ENCODE measurements around the gene PCAT7. TPM values are rescaled to one million over a fixed set of nuclear protein-coding genes. Genes with fewer than 3 reads are reported as not detected.
"Not testable (repeated sequence)": the region's sequence is repeated elsewhere in the genome, so short reads cannot be mapped to it uniquely, and the experiment has no call there.

PCAT7 gene
- total RNA-seq, 4 donors from 2014 or later, result 0.34 TPM; not detected in 3

- intact Hi-C loops (cut with DNase I; ENCODE audit: low total_unique reads), result no loop called here
- H3K4me3 ChIP-seq (ENCODE audit: low read depth, poor library complexity, severe bottlenecking), result no peak overlapping the region
- TF ChIP-seq, protein P1, sequence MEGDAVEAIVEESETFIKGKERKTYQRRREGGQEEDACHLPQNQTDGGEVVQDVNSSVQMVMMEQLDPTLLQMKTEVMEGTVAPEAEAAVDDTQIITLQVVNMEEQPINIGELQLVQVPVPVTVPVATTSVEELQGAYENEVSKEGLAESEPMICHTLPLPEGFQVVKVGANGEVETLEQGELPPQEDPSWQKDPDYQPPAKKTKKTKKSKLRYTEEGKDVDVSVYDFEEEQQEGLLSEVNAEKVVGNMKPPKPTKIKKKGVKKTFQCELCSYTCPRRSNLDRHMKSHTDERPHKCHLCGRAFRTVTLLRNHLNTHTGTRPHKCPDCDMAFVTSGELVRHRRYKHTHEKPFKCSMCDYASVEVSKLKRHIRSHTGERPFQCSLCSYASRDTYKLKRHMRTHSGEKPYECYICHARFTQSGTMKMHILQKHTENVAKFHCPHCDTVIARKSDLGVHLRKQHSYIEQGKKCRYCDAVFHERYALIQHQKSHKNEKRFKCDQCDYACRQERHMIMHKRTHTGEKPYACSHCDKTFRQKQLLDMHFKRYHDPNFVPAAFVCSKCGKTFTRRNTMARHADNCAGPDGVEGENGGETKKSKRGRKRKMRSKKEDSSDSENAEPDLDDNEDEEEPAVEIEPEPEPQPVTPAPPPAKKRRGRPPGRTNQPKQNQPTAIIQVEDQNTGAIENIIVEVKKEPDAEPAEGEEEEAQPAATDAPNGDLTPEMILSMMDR (IDR thresholded peaks at IDR 0.05), result no peak
- DNase-seq (ENCODE audit: low spot score in 2 of 2), result no peak
- 88% methylated on average over 10 of the region's 10 CpGs for WGBS, 2 donors
Observed at GRCh38 chr9:94533601-94534000, 21.3 kb upstream of the PCAT7 start.

DNA sequence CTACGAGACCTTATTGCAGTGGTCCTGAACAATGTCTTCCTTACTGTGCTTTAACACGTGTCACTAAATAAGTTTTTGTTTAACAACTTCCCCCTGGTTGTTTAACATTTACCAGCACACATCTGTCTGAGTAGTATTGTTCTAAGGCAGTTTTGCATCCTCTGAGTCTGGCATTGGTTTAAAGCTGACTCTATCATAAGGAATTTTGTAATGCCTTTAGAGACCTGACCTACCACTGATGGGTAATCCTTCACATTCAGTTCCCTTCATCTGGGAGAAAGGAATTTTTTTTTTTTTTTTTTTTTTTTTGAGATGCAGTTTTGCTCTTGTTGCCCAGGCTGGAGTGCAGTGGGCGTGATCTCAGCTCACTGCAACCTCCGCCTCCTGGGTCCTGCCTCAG, 20.0 kb upstream of the PCAT7 start:
- WGBS, 2 donors, result 74 to 80% methylated on average over 4 of the region's 4 CpGs

DNA sequence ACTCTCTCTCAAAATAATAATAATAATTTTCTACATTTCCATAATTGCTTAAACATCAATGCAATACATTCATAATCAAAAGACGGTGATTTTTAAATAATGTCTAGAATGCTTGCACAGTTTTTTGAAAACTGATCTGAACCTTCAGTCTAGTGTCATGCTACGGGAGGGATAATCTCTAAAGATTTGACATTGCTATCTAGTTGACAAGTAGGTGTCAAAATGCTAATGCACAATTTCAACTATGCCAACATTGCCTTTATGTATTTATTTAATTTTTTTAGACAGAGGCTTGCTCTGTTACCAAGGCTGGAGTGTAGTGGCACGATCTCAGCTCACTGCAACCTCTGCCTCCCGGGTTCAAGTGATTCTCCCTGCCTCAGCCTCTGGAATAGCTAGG, 16.0 kb upstream of the PCAT7 start:
- no peak overlapping the region for H3K4me3 ChIP-seq (ENCODE audit: low read depth, poor library complexity, severe bottlenecking)
- DNase-seq (ENCODE audit: low spot score in 2 of 2), result no peak
- WGBS, 2 donors, result 91 to 93% methylated on average over 4 of the region's 4 CpGs
- TF ChIP-seq, protein P1 (IDR thresholded peaks at IDR 0.05), result no peak
- no peak for TF ChIP-seq POLR2A (IDR thresholded peaks at IDR 0.05)
- intact Hi-C loops (cut with DNase I; ENCODE audit: low total_unique reads), result no loop called here

More for the DNA sequence above, 20.0 kb upstream of the PCAT7 start:
- intact Hi-C loops (cut with DNase I; ENCODE audit: low total_unique reads), result no loop called here
- TF ChIP-seq, protein P1 (IDR thresholded peaks at IDR 0.05), result no peak
- TF ChIP-seq POLR2A (IDR thresholded peaks at IDR 0.05), result no peak
- H3K4me3 ChIP-seq (ENCODE audit: low read depth, poor library complexity, severe bottlenecking), result no peak overlapping the region
- no peak for DNase-seq (ENCODE audit: low spot score in 2 of 2)

GRCh38 chr9:94544335-94544734, 10.5 kb upstream of the PCAT7 start:
- WGBS, 2 donors, result 84 to 94% methylated on average over 4 to 5 of the region's 5 CpGs
- intact Hi-C loops (cut with DNase I; ENCODE audit: low total_unique reads); H3K4me3 ChIP-seq (ENCODE audit: low read depth, poor library complexity, severe bottlenecking); DNase-seq (ENCODE audit: low spot score in 2 of 2): not testable (repeated sequence)

GRCh38 chr9:94545940-94546339, 8.9 kb upstream of the PCAT7 start:
- intact Hi-C loops (cut with DNase I; ENCODE audit: low total_unique reads), result no loop called here
- 69 to 74% methylated on average over 1 of the region's 1 CpG for WGBS, 2 donors
- TF ChIP-seq POLR2A (IDR thresholded peaks at IDR 0.05), result no peak
- TF ChIP-seq, protein P1 (IDR thresholded peaks at IDR 0.05), result no peak
- no peak overlapping the region for H3K4me3 ChIP-seq (ENCODE audit: low read depth, poor library complexity, severe bottlenecking)
- DNase-seq (ENCODE audit: low spot score in 2 of 2), result no peak

- TF ChIP-seq, protein P1 (IDR thresholded peaks at IDR 0.05), result no peak
- TF ChIP-seq POLR2A (IDR thresholded peaks at IDR 0.05), result no peak
- H3K4me3 ChIP-seq (ENCODE audit: low read depth, poor library complexity, severe bottlenecking), result no peak overlapping the region
- intact Hi-C loops (cut with DNase I; ENCODE audit: low total_unique reads), result no loop called here
- no peak for DNase-seq (ENCODE audit: low spot score in 2 of 2)
- WGBS, 2 donors, result 89 to 93% methylated on average over 27 to 29 of the region's 29 CpGs
Observed at GRCh38 chr9:94553029-94553938, 1.6 kb upstream of the PCAT7 start.
